H1 (cell line): ENCODE measurements around the gene MICALL1. TPM values are rescaled to one million over a fixed set of nuclear protein-coding genes. Genes with fewer than 3 reads are reported as not detected.

Experiments
- SP1 ChIP-seq: IDR thresholded peaks from 2 replicates; pipeline ENCODE4 v1.6.1; 2011; ENCODE audit warnings: low read depth, low read length
- TCF12 ChIP-seq: IDR thresholded peaks from 2 replicates; pipeline ENCODE4 v1.6.1; 2011; ENCODE audit warnings: low read depth, mild to moderate bottlenecking, low read length
- polyA plus RNA-seq, 7 experiments: library from polyadenylated mRNA; depleted of rRNA in 3 of 7; stranded (reverse) in 5 of 7; unstranded in 2 of 7; fragments of >200 nt in 5 of 7; fragments of 200-250 nt in 2 of 7; gene quantifications; 1 replicate in 5 of 7; 2 replicates in 1 of 7; 4 replicates in 1 of 7; pipeline versions ENCODE4 v1.2.1 to v1.2.3, GENCODE V29; 2011 to 2013; ENCODE audit warnings: missing spikeins in 2 of 7, mixed read lengths in 2 of 7
- total RNA-seq: library from RNA; stranded (reverse); fragmentation: NEBNext Ultra II Directional; extraction: Animal tissue kit (Norgen Biotek cat#: 25700); gene quantifications from 2 replicates; pipeline ENCODE4 v1.2.1, GENCODE V29; 2021

Gene MICALL1
- total and polyA plus RNA-seq, 2 of the 8 experiments (the other 6 are each of a cell fraction or from before 2014, with no cell fraction given) = 17.7 to 32.1 TPM

- TF ChIP-seq TCF12 = no peak
- no peak for TF ChIP-seq SP1
- TF ChIP-seq, all 59 proteins: peak for 0
Observed at GRCh38 chr22:37862570-37863325, 43.3 kb upstream of the MICALL1 start (continued).
